A549 (cell line): Measurements from ENCODE around the gene ABCG4. TPM values are rescaled to one million over a fixed set of nuclear protein-coding genes. Genes with fewer than 3 reads are reported as not detected.
A peak's percentile ranks its signal among the peaks of the same experiment; 100 is the strongest.

Experiments used
- ATAC-seq, 2 experiments: fragments of 200-7000 bp in 1 of 2; fragments of >200 bp in 1 of 2; cut with Nextera tagmentation in 1 of 2; cut with Tn5 transposase in 1 of 2; 3 replicates each; pipeline versions ENCODE4 v1.8.0 to v1.9.1; 2018 to 2020; ENCODE audit warnings: mild to moderate bottlenecking in 1 of 2, moderate library complexity in 1 of 2
- CTCF ChIA-PET: fragments of 300-600 bp; sonication (Branson Sonifier 250); formaldehyde crosslinking; extraction: SDS; loops from one replicate; lab custom pipeline; 2021; ENCODE audit warnings: antibody characterized with exemption, inconsistent platforms; lab: Yijun Ruan, JAX
- POLR2A ChIA-PET: fragments of 350-600 bp; formaldehyde crosslinking; extraction: SDS; loops from one replicate; lab custom pipeline; 2021; ENCODE audit warnings: antibody characterized with exemption, inconsistent platforms; lab: Yijun Ruan, JAX
- DNase-seq, 2 experiments: peaks; one replicate each; pipeline versions ENCODE4 v3.0.0 to v3.0.0-alpha.2; 2011 to 2016; ENCODE audit warnings: low read depth in 1 of 2, low spot score in 1 of 2
- FAIRE-seq: peaks from 2 replicates; lab custom pipeline; 2011; peaks lifted over from hg19 to GRCh38; lab: Jason Lieb, UNC
- H3K27ac ChIP-seq, 2 experiments: fragments of >200 bp; sonication (Bioruptor Twin); formaldehyde crosslinking; 3 replicates each; pipeline ENCODE4 v1.5.1; 2016 to 2017
- H3K4me1 ChIP-seq: fragments of >200 bp; sonication (Bioruptor Twin); formaldehyde crosslinking; 3 replicates; pipeline ENCODE4 v1.6.1; 2016
- H3K4me2 ChIP-seq: fragments of >200 bp; sonication (Bioruptor Twin); formaldehyde crosslinking; 3 replicates; pipeline ENCODE4 v1.6.1; 2016
- H3K4me3 ChIP-seq: fragments of >200 bp; sonication (Bioruptor Twin); formaldehyde crosslinking; 3 replicates; pipeline ENCODE4 v1.5.1; 2016
- H3K9me3 ChIP-seq: fragments of >200 bp; sonication (Bioruptor Twin); formaldehyde crosslinking; 3 replicates; pipeline ENCODE4 v1.6.1; 2016
- BCL3 ChIP-seq: fragments of >200 bp; sonication (Bioruptor Twin); formaldehyde crosslinking; IDR thresholded peaks from 3 replicates; pipeline ENCODE4 v1.6.1; 2016
- BHLHE40 ChIP-seq: IDR thresholded peaks from 2 replicates; pipeline ENCODE4 v1.6.1; 2012; ENCODE audit warnings: low read depth, low read length, inconsistent platforms
- CBX8 ChIP-seq: fragments of 200-600 bp; sonication (generic); IDR thresholded peaks from 2 replicates; pipeline ENCODE4 v1.6.1; 2016
- E2F6 ChIP-seq: IDR thresholded peaks from 2 replicates; pipeline ENCODE4 v1.6.1; 2012; ENCODE audit warnings: low read depth, borderline replicate concordance
- EHF ChIP-seq: fragments of 250-450 bp; sonication (Bioruptor Pico); IDR thresholded peaks from 2 replicates; pipeline ENCODE4 v1.5.0; 2020; ENCODE audit warnings: mild to moderate bottlenecking
- EHMT2 ChIP-seq: fragments of 200-600 bp; sonication (generic); IDR thresholded peaks from 2 replicates; pipeline ENCODE4 v1.6.1; 2016; ENCODE audit warnings: antibody characterized with exemption, low read depth, mild to moderate bottlenecking, moderate library complexity
- EP300 ChIP-seq, 2 experiments: fragments of >200 bp; sonication (Bioruptor Twin); formaldehyde crosslinking; IDR thresholded peaks; 2 replicates in 1 of 2; 3 replicates in 1 of 2; pipeline ENCODE4 v1.6.1; 2016 to 2017
- FOSL2 ChIP-seq, 2 experiments: fragments of 450-650 bp in 1 of 2; fragments of >200 bp in 1 of 2; sonication (Bioruptor Twin) in 1 of 2; formaldehyde crosslinking; IDR thresholded peaks; 2 replicates each; pipeline versions ENCODE4 v1.5.0 to v1.6.1; 2016 to 2020; ENCODE audit warnings: mild to moderate bottlenecking in 1 of 2, moderate library complexity in 1 of 2
- GATA3 ChIP-seq: IDR thresholded peaks from 2 replicates; pipeline ENCODE4 v1.6.1; 2012; ENCODE audit warnings: borderline replicate concordance
- HEYL ChIP-seq: fragments of 250-450 bp; sonication (Bioruptor Pico); IDR thresholded peaks from 2 replicates; pipeline ENCODE4 v1.8.0; 2021; ENCODE audit warnings: mild to moderate bottlenecking, moderate library complexity
- HMGXB4 ChIP-seq: fragments of 250-450 bp; sonication (Bioruptor Pico); IDR thresholded peaks from 2 replicates; pipeline ENCODE4 v1.5.0; 2021; ENCODE audit warnings: mild to moderate bottlenecking, moderate library complexity, borderline replicate concordance
- HOXB5 ChIP-seq: fragments of 250-450 bp; sonication (Bioruptor Pico); IDR thresholded peaks from 2 replicates; pipeline ENCODE4 v1.5.0; 2020; ENCODE audit warnings: mild to moderate bottlenecking, moderate library complexity
- JUN ChIP-seq, 2 experiments: fragments of >200 bp; sonication (Bioruptor Twin); formaldehyde crosslinking; IDR thresholded peaks; 2 replicates in 1 of 2; 3 replicates in 1 of 2; pipeline ENCODE4 v1.6.1; 2016 to 2017
- KDM1A ChIP-seq: fragments of 200-600 bp; sonication (generic); IDR thresholded peaks from 2 replicates; pipeline ENCODE4 v1.6.1; 2016; ENCODE audit warnings: low read depth, mild to moderate bottlenecking
- KDM5A ChIP-seq: fragments of 200-600 bp; sonication (generic); IDR thresholded peaks from 2 replicates; pipeline ENCODE4 v1.6.1; 2016; ENCODE audit warnings: antibody characterized with exemption, mild to moderate bottlenecking
- PHF8 ChIP-seq: fragments of 200-600 bp; sonication (generic); IDR thresholded peaks from 2 replicates; pipeline ENCODE4 v1.6.1; 2016; ENCODE audit warnings: low read depth, mild to moderate bottlenecking, antibody characterized with exemption, moderate library complexity, borderline replicate concordance
- RAD21 ChIP-seq, 2 experiments: fragments of >200 bp in 1 of 2; sonication (Bioruptor Twin) in 1 of 2; formaldehyde crosslinking in 1 of 2; IDR thresholded peaks in 1 of 2; conservative IDR thresholded peaks in 1 of 2; 2 replicates in 1 of 2; 3 replicates in 1 of 2; pipeline ENCODE4 v1.6.1; 2012 to 2018; ENCODE audit warnings: inconsistent platforms in 1 of 2
- TP53 ChIP-seq: fragments of 250-450 bp; sonication (Bioruptor Pico); IDR thresholded peaks from 2 replicates; pipeline ENCODE4 v1.5.0; 2021; ENCODE audit warnings: mild to moderate bottlenecking, moderate library complexity
- ZC3H11A ChIP-seq: fragments of 450-650 bp; IDR thresholded peaks from 2 replicates; pipeline ENCODE4 v1.6.1; 2014; ENCODE audit warnings: antibody characterized with exemption, mild to moderate bottlenecking
- ZNF302 ChIP-seq: fragments of 250-450 bp; sonication (Bioruptor Pico); IDR thresholded peaks from 2 replicates; pipeline ENCODE4 v1.9.0; 2021; ENCODE audit warnings: inconsistent platforms, mild to moderate bottlenecking, moderate library complexity
- WGBS: methylation state at CpG from one replicate; pipeline ENCODE4 v1.1.6; 2017; ENCODE audit errors: missing lambda C conversion rate; 5-methylcytosine and 5-hydroxymethylcytosine counted together
- polyA plus RNA-seq, 4 experiments: library from polyadenylated mRNA; depleted of rRNA in 3 of 4; stranded (reverse); fragments of >200 nt; fragmentation: RNase III in 1 of 4; extraction: RNeasy Plus Mini Kit Qiagen cat#74134 plus additional on column Dnase treatment in 1 of 4; gene quantifications; 2 replicates in 3 of 4; 3 replicates in 1 of 4; pipeline ENCODE4 v1.2.3, GENCODE V29; 2011 to 2017
- TF ChIP-seq, protein P1 (sequence below): fragments of >200 bp; sonication (Bioruptor Twin); formaldehyde crosslinking; IDR thresholded peaks from 2 replicates; pipeline ENCODE4 v1.6.1; 2016
- TF ChIP-seq, protein P2 (sequence below): fragments of 250-450 bp; sonication (Bioruptor Pico); IDR thresholded peaks from 2 replicates; pipeline ENCODE4 v1.5.0; 2020; ENCODE audit warnings: low read depth, mild to moderate bottlenecking, moderate library complexity
- TF ChIP-seq, protein P3 (sequence below): IDR thresholded peaks from 2 replicates; pipeline ENCODE4 v1.6.1; 2012

ABCG4 gene
- polyA plus RNA-seq, 2 of the 4 experiments (the other 2 are of a cell fraction): 0.10 to 0.44 TPM

DNA sequence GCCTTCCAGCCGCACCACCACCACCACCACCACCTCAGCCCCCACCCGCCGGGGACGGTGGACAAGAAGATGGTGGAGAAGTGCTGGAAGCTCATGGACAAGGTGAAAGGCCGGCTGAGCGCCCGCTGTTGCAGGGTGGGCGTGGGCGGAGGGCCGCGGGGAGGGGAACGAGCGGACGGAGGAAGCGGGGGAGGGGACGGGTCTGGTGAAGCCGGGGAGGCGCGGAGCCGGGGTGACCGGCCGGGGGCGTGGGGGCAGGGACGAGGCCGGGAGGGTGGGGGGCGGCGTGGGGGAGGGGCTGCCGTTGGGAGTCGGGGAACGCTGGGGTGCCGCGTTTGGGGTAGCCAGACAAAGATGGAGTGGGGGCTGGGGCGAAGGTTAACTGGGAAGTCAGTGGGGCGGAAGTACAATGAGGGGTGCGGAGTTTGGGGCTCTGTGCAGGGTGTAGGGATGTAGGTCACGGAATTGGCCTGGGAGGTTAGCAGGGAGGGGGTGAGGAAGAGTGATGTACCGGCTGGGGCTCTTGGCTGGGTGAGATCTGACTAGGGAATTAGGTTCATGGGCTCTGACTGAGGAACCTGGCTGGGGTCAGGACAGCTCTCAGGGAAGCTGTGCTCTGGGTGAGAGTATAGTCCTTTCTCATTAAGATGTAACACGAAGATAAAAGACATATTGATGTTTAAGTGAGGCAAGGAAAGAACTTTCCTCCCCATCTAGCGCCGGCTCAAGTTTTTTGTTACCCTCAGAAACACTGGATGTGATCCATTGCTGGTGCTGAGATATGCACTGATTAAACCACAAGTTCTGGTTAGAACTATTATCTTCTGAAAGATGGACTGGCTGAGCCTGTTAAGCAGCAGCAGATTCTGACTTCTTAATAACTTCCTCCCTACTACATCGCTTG lies 57.9 kb downstream of the ABCG4 start:
- ATAC-seq (peak; percentile 57 to 64), DNase-seq (no peak), FAIRE-seq (no peak)
- peak overlapping the region; percentile 94 to 99 for H3K27ac ChIP-seq
- H3K4me3 ChIP-seq: peak overlapping the region; percentile 98
- WGBS: 10% methylated on average over 9 of the region's 41 CpGs
- peaks cover 21% of the 10 kb centered on the region for H3K4me1 ChIP-seq
- H3K9me3 ChIP-seq: no peaks in the 10 kb centered on the region
- TF ChIP-seq, protein P1, sequence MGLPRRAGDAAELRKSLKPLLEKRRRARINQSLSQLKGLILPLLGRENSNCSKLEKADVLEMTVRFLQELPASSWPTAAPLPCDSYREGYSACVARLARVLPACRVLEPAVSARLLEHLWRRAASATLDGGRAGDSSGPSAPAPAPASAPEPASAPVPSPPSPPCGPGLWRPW: no peak
- TF ChIP-seq, protein P2, sequence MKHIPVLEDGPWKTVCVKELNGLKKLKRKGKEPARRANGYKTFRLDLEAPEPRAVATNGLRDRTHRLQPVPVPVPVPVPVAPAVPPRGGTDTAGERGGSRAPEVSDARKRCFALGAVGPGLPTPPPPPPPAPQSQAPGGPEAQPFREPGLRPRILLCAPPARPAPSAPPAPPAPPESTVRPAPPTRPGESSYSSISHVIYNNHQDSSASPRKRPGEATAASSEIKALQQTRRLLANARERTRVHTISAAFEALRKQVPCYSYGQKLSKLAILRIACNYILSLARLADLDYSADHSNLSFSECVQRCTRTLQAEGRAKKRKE: no peak
- TF ChIP-seq HOXB5 (CRISPR knock-in tag) (no peak), PHF8 (no peak), JUN (IDR thresholded peaks at IDR 0.05) (no peak; a peak in 1 of 5 replicates), BCL3 (no peak), KDM1A (no peak), EP300 (IDR thresholded peaks at IDR 0.05) (no peak)
- ChIA-PET POLR2A (interaction anchor here (1.4 to 1.5 kb wide), 2 partner anchors 38 to 122 kb away, joined by 3 to 4 read pairs; partner anchors contain the start of gene HMBS), CTCF (interaction anchor here (0.7 to 2.7 kb wide), 23 partner anchors 9 to 268 kb away, joined by 3 to 17 read pairs (median 4); partner anchors contain the start of gene C1QTNF5)
- peak overlapping the region; percentile 98 for H3K4me2 ChIP-seq

- Histone ChIP-seq H3K4me3 (peak overlapping the region; percentile 98), H3K27ac (peak overlapping the region; percentile 94 to 99), H3K4me1 (peaks cover 21% of the 10 kb centered on the region), H3K4me2 (peak overlapping the region; percentile 98), H3K9me3 (no peaks in the 10 kb centered on the region)
- ChIA-PET POLR2A (interaction anchor here (1.5 kb wide), 1 partner anchor 38 kb away, joined by 3 read pairs; no protein-coding TSS in a partner anchor), CTCF (interaction anchor here (1.2 to 2.7 kb wide), 5 partner anchors 10 to 62 kb away, joined by 3 to 17 read pairs (median 4); no protein-coding TSS in a partner anchor)
- WGBS: 55% methylated on average over 11 of the region's 11 CpGs
- TF ChIP-seq TP53 (CRISPR knock-in tag) (no peak), E2F6 (no peak), CBX8 (no peak), EHF (CRISPR knock-in tag) (no peak), BCL3 (no peak), HMGXB4 (no peak), ZC3H11A (no peak), GATA3 (no peak), RAD21 (conservative IDR thresholded peaks at IDR 0.05 in 1 of 2, IDR thresholded peaks at IDR 0.05 in 1 of 2) (no peak), KDM5A (no peak), BHLHE40 (no peak), ZNF302 (no peak), HEYL (CRISPR knock-in tag) (no peak), FOSL2 (IDR thresholded peaks at IDR 0.05) (no peak), FOSL2 (CRISPR knock-in tag; IDR thresholded peaks at IDR 0.05) (no peak), EHMT2 (no peak)
- TF ChIP-seq, protein P3, sequence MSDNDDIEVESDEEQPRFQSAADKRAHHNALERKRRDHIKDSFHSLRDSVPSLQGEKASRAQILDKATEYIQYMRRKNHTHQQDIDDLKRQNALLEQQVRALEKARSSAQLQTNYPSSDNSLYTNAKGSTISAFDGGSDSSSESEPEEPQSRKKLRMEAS: no peak
- TF ChIP-seq, protein P1: no peak
- FAIRE-seq (no peak), ATAC-seq (no peak), DNase-seq (no peak)
Measured at GRCh38 chr11:119207415-119207960, 58.6 kb downstream of the ABCG4 start.
